Subcutaneous abdominal adipose tissue (tissue), 5 donors: ENCODE results near the gene HIRIP3.
A peak's percentile ranks its signal among the peaks of the same experiment; 100 is the strongest.
"Not testable (repeated sequence)": the region's sequence is repeated elsewhere in the genome, so short reads cannot be mapped to it uniquely, and the experiment has no call there.

Experiments used
- H3K27ac ChIP-seq: one replicate; pipeline ENCODE4 v1.7.0; 2013; ENCODE audit warnings: low read depth, mild to moderate bottlenecking, inconsistent platforms, low read length, moderate library complexity
- H3K27me3 ChIP-seq, 5 donors: one replicate each; pipeline ENCODE4 v1.7.0; 2013; ENCODE audit warnings: low read length in 5 of 5, inconsistent platforms in 1 of 5; ENCODE audit not compliant: control insufficient read depth in 5 of 5, insufficient read depth in 4 of 5
- H3K36me3 ChIP-seq, 5 donors: one replicate each; pipeline ENCODE4 v1.7.0; 2013; ENCODE audit warnings: low read length in 5 of 5; ENCODE audit not compliant: control insufficient read depth in 5 of 5, insufficient read depth in 5 of 5
- H3K4me1 ChIP-seq, 5 donors: one replicate each; pipeline ENCODE4 v1.7.0; 2013; ENCODE audit warnings: low read length in 5 of 5, mild to moderate bottlenecking in 3 of 5, moderate library complexity in 1 of 5; ENCODE audit not compliant: control insufficient read depth in 5 of 5, insufficient read depth in 5 of 5
- H3K4me3 ChIP-seq, 5 donors: one replicate each; pipeline ENCODE4 v1.7.0; 2013; ENCODE audit warnings: low read length in 5 of 5, low read depth in 1 of 5
- H3K9ac ChIP-seq, 5 donors: one replicate each; pipeline ENCODE4 v1.7.0; 2013; ENCODE audit warnings: low read length in 5 of 5, mild to moderate bottlenecking in 4 of 5, moderate library complexity in 3 of 5
- H3K9me3 ChIP-seq, 5 donors: one replicate each; pipeline ENCODE4 v1.7.0; 2013; ENCODE audit warnings: low read length in 5 of 5; ENCODE audit not compliant: control insufficient read depth in 5 of 5
- donor health status: healthy.
- donor health status: healthy.
- donor health status: healthy.
- donor health status: healthy.
- donor health status: healthy.

HIRIP3 gene

DNA sequence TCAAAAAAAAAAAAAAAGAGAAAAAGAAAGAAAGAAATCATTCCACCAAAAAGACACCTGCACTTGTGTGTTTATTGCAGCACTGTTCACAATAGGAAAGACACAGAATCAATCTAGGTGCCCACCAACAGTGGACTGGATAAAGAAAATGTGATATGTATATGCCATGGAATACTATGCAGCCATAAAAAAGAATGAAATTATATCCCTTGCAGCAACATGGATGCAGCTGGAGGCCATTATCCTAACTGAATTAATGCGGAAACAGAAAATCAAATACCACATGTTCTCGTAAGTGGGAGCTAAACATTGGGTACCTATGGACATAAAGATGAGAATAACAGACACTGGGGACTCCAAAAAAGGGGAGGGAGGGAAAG is 21.9 kb upstream of the HIRIP3 start:
- no peaks in the 10 kb centered on the region for H3K9me3 ChIP-seq
- H3K27me3 ChIP-seq = peaks cover under 1 to 5% (median 3%) of the 10 kb centered on the region in 5 donors
- no peaks in the 10 kb centered on the region for H3K36me3 ChIP-seq
- H3K4me1 ChIP-seq = peaks cover 0 to 10% (median 8%) of the 10 kb centered on the region in 5 donors
- no peak overlapping the region for H3K27ac ChIP-seq
- H3K4me3 ChIP-seq = no peak overlapping the region
- H3K9ac ChIP-seq = no peak overlapping the region

DNA sequence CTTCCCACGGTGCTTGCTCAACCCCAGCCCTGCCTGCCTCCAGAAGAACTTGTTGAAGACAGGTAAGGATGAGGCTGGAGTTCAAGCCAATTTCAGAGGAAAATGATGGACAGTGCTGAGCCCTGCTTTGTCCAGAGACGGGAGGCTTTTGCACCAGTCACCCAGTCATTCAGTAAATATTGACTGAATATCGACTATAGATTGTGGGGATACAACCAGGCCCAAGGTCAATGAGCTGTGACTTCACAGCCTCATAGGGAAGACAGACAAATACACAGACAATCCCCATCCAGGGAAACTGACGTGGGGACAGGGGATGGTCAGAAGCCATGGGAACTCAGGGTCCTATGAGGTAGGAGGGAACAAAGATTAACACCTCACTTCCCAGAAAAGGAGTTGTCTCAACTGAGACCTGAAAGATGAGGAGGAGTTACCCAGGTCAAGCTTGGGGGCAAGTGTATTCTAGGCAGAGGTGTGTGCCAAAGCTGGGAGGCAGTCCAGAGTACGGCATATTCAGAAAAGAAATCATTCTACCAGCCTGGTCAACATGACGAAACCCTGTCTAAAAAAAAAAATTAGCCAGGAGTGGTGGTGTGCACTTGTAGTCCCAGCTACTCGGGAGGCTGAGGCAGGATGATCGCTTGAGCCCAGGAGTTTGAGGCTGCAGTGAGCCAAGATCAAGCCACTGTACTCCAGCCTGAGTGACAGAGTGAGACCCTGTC is 21.3 kb upstream of the HIRIP3 start:
- H3K27me3 ChIP-seq = peaks cover 6 to 10% (median 7%) of the 10 kb centered on the region in 5 donors
- H3K27ac ChIP-seq = no peak overlapping the region
- H3K36me3 ChIP-seq = no peaks in the 10 kb centered on the region
- peaks cover 0 to 8% (median 7%) of the 10 kb centered on the region in 5 donors for H3K4me1 ChIP-seq
- no peak overlapping the region for H3K9ac ChIP-seq
- no peak overlapping the region for H3K4me3 ChIP-seq
- H3K9me3 ChIP-seq = no peaks in the 10 kb centered on the region

DNA sequence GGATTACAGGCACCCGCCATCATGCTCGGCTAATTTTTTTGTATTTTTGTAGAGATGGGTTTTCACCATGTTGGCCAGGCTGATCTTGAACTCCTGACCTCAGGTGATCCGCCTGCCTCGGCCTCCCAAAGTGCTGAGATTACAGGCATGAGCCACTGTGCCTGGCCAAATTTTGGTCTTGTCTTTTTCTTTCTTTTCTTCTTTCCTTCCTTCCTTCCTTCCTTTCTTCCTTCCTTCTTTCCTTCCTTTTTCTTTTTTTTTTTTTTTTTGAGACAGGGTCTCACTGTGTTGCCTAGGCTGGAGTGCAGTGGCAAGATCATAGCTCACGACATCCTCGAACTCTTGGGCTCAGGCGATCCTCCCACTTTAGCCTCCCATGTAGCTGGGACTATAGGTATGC is 20.0 kb upstream of the HIRIP3 start:
- not testable (repeated sequence) for H3K36me3 ChIP-seq, H3K9me3 ChIP-seq, H3K9ac ChIP-seq, H3K27ac ChIP-seq, H3K4me1 ChIP-seq, H3K4me3 ChIP-seq
- H3K27me3 ChIP-seq = peaks cover 11 to 16% (median 12%) of the 10 kb centered on the region in 5 donors

DNA sequence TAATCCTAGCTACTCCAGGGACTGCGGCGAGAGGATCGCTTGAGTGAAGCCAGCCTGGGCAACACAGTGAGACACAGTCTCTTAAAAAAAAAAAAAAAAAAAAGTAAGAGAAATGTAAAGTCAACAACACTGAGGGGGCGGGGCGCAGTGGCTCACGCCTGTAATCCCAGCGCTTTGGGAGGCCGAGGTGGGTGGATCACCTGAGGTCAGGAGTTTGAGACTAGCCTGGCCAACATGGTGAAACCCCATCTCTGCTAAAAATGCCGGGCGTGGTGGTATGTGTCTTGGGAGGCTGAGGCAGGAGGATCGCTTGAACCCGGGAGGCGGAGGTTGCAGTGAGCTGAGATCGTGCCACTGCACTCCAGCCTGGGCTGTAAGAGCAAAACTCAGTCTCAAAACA is 17.2 kb upstream of the HIRIP3 start:
- not testable (repeated sequence) for H3K9me3 ChIP-seq, H3K4me3 ChIP-seq, H3K27ac ChIP-seq, H3K36me3 ChIP-seq, H3K9ac ChIP-seq
- Histone ChIP-seq H3K4me1 (peaks cover 0 to 12% (median 10%) of the 10 kb centered on the region in 5 donors), H3K27me3 (peaks cover 28 to 33% (median 32%) of the 10 kb centered on the region in 5 donors)

DNA sequence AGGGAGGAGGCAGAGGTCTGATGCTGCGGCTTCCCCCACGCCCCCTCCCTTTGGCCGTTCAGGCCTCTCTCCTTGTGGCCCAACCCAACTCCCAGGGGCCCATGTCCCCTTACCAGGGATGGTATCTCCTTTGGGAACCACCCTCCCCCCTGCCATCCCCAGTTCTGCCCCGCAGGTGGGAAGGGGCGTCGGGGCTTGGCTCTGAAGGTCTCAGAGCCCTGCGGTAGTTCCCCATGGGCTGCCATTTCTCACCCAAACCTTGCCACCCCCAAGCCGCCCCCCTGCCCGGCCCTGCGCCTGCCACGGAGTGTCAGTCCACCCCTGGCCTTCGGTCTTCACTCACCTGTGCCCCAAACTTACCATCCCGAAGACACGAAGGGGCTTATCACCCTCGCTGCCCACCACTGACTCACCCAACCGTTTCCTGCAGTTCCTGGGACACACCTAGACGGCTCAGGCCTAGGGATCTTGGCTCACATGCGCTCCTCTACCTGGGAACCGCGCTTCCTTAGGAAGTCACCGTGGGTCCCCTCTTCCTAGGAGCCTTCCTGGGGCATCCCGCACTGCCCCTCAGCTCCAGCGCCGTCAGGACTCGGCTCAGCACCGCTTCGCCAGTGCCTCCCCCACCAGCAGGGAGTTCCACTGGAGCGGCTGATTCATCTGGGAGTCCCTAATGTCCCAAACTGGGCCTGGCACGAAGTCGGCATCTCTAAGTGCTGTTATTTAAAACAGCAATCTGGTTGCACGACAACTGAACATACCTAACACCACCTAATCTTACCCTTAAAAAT is 16.5 kb upstream of the HIRIP3 start:
- Histone ChIP-seq H3K36me3 (no peaks in the 10 kb centered on the region), H3K9ac (no peak overlapping the region), H3K27ac (no peak overlapping the region), H3K9me3 (no peaks in the 10 kb centered on the region), H3K4me1 (peaks cover 0 to 12% (median 10%) of the 10 kb centered on the region in 5 donors), H3K4me3 (no peak overlapping the region), H3K27me3 (peaks cover 29 to 37% (median 35%) of the 10 kb centered on the region in 5 donors)

DNA sequence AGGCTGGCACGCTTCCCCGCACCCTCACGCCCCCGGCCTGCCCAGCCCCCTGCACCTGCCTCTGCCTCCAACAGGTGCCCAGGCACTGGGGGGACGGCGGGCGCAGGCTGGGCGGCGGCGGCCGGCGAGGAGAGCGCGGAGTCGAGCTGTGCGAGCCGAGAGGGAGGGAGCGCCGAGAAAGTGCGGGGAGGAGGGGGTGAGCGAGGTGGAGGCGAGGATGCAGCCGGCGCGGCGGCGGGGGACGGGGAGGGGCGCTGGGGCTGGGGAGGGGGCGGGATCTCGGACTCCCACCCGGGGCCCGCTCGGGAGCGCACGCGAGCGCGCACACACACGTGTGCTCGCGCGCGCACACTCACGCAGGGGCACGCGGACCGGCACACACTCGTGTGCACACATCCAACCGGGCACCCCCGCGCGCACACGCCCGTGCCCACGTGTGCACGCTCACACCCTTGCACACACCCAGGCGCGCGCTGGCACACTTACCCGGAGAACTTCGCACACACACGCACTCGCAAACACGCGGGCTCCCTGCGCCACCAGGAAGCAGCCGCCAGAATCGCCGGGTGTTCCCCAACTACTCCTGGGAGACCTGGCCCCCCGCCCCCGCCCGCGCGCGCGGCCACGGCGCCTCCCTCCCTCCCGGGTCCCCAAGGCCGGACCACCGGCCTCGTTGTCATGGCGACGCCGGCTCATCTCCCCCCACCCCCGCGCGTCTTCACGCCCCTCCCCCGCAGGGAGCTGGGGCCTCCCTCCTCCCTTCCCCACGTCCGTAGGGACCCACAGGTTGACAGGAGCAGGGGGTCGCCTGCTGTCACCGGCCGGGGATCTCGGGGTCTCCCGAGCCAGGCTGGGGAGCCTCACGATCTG is 15.7 kb upstream of the HIRIP3 start, which contains the start of gene DOC2A:
Gene DOC2A, minus strand, starts transcription at position 184 of the 870 bp plus-strand sequence. CDS start 805 bp downstream, outside the sequence.
- Histone ChIP-seq H3K27me3 (peaks cover 24 to 37% (median 35%) of the 10 kb centered on the region in 5 donors), H3K9ac (no peak within 1 kb of the TSS), H3K36me3 (no peaks in the 10 kb centered on the region), H3K9me3 (no peaks in the 10 kb centered on the region), H3K4me3 (peak within 1 kb of the TSS in 3 of 5 donors; percentile 29 to 49 (median 34)), H3K27ac (no peak within 1 kb of the TSS), H3K4me1 (peaks cover 0 to 12% (median 10%) of the 10 kb centered on the region in 5 donors)

DNA sequence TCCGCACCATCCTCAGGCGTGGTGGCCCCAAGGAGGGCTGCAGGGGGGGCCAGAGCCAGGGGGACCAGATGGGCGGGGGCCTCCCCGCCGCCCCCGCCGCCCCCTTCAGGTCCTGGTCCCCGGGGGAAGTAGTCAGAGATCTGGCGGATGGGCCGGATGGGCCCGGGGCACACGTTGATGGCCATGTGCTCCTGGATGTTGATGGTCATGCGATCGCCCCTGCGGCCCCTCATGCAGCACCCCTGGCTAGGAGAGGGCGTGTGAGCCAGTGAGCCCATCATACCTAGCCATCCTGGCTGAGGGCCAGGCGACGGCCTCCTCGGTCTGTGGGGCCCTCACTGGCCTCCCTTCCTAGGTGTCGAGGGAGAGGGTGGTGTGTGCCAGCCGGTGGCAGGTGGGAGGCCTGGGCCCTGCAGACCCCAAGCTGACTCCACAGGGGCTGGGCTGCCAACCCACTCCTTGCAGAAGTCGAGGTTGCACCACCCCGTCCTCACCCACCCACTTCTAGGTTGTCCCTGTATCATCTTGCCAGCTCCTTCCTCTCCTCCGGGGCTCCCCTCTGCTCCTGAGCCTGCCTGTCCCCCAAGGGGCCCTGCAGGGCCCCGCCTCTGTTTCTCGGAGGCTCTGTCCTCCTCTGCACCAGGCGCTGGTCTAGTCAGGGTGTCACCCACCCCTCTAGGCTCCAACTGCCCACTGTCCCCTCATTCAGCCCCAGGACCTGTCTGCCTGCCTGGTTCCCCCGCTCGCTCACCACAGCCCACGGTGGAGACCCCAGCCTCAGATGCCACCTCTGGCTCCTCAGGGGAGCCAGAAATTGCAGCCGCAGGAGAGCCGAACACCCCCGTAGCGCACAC is 14.8 kb upstream of the HIRIP3 start:
- H3K4me1 ChIP-seq = peaks cover 0 to 15% (median 13%) of the 10 kb centered on the region in 5 donors
- no peak overlapping the region for H3K27ac ChIP-seq
- no peaks in the 10 kb centered on the region for H3K36me3 ChIP-seq
- no peak overlapping the region for H3K9ac ChIP-seq
- H3K4me3 ChIP-seq = no peak overlapping the region
- peaks cover 24 to 37% (median 35%) of the 10 kb centered on the region in 5 donors for H3K27me3 ChIP-seq
- no peaks in the 10 kb centered on the region for H3K9me3 ChIP-seq

DNA sequence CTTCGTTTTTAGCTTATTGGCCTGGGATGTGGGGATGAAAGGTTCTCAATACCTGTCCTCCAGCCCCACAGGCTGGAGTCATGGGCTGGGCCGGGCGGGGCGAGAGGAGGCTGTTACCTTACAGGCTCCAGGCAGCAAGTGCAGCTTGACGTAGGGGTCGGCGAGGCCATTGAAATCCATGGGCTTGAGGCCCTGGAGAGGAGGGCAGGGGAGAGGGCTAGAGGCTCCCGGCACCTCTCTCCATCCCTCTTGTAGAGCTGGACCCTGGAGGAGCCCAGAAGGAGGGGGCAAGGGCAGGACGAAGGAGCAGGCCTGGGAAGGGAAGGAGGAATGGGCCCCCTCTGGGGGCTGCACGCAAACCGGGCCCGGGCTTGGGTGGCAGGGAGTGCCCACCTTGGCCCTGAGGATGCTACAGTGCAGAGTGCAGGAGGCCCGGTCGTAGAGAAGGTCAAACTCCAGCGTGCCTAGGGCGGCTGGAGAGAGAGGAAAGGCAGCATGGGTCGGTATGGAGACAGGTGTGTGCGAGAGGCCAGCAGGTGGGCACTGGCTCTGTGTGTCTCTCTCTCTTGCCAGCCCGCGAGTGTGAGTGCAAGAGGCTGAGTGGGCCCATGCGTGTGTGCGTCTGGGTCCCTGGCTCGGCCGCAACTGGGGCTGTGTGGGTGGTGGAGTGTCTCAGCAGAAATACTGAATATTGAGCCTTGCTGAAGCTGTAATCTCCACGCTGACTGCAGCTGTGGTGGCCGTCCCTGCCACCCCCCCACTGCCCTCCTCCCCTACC is 13.9 kb upstream of the HIRIP3 start:
- Histone ChIP-seq H3K27ac (no peak overlapping the region), H3K36me3 (peaks cover 0 to under 1% (median 0%) of the 10 kb centered on the region in 5 donors), H3K9ac (no peak overlapping the region), H3K27me3 (peaks cover 24 to 37% (median 35%) of the 10 kb centered on the region in 5 donors), H3K4me1 (peaks cover 0 to 23% (median 14%) of the 10 kb centered on the region in 5 donors), H3K9me3 (no peaks in the 10 kb centered on the region), H3K4me3 (no peak overlapping the region)
